Measurements from ENCODE around the gene SYT13. TPM values are rescaled to one million over a fixed set of nuclear protein-coding genes. Genes with fewer than 3 reads are reported as not detected.

SYT13 gene
- total RNA-seq, 1 experiment from 2014 or later: 4.3 TPM

GRCh38 chr11:45213717-45214116 lies 72.4 kb downstream of the SYT13 start:
- DNase-seq: no peak
- no peaks in the 10 kb centered on the region for H3K79me2 ChIP-seq (ENCODE audit: insufficient read depth, low read length)
- no peak overlapping the region for H2AFZ ChIP-seq (ENCODE audit: low read length)
- no peak overlapping the region for H4K91ac ChIP-seq (ENCODE audit: insufficient read length, low read depth, low read length)
- H2AK5ac ChIP-seq (ENCODE audit: insufficient read length, low read length): no peak overlapping the region
- H2BK120ac ChIP-seq (ENCODE audit: low read depth, low read length, poor library complexity, severe bottlenecking): no peak overlapping the region
- H3K56ac ChIP-seq (ENCODE audit: insufficient read length, low read depth, low read length): no peak overlapping the region
- H3K36me3 Mint-ChIP-seq (ENCODE audit: insufficient read depth in 1 of 3, low read depth in 3 of 3): peaks cover 0 to 4% (median 0%) of the 10 kb centered on the region in 3 experiments; a peak in 3 of 7 replicates
- H3K9ac ChIP-seq (ENCODE audit: extremely low read depth, insufficient read length, low read length): no peak overlapping the region
- H3K4me1 ChIP-seq (ENCODE audit: insufficient read depth, low read length): no peaks in the 10 kb centered on the region
- no peaks in the 10 kb centered on the region for H3K23me2 ChIP-seq (ENCODE audit: insufficient read length, low read depth, low read length, poor library complexity, severe bottlenecking)
- no peak overlapping the region for H2BK12ac ChIP-seq (ENCODE audit: insufficient read length, low read depth, low read length)
- no peak overlapping the region for H2BK15ac ChIP-seq (ENCODE audit: low read depth, low read length)
- no peaks in the 10 kb centered on the region for H3K9me3 ChIP-seq (ENCODE audit: control insufficient read depth, low read depth, low read length)
- H3K9me3 Mint-ChIP-seq: no peaks in the 10 kb centered on the region
- no peak overlapping the region for H3K27ac ChIP-seq (ENCODE audit: insufficient read length, low read depth, low read length)
- no peak overlapping the region for H3K14ac ChIP-seq (ENCODE audit: insufficient read depth, low read length)
- no peak overlapping the region; a peak in 1 of 5 replicates for H3K4me3 Mint-ChIP-seq
- TF ChIP-seq CTCF (conservative IDR thresholded peaks at IDR 0.05): no peak
- no CpG with 5 or more reads among the region's 1 CpG for WGBS (ENCODE audit: extremely low coverage, insufficient read length, low lambda C conversion rate)
- H3K23ac ChIP-seq (ENCODE audit: insufficient read length, low read depth, low read length): no peak overlapping the region
- no peak overlapping the region for H2BK5ac ChIP-seq (ENCODE audit: insufficient read length, low read length)
- no peak overlapping the region for H3K18ac ChIP-seq (ENCODE audit: insufficient read length, low read depth, low read length)
- no peak overlapping the region for H3K4ac ChIP-seq (ENCODE audit: low read depth, low read length)
- H4K5ac ChIP-seq (ENCODE audit: insufficient read length, low read depth, low read length): no peak overlapping the region
- no peaks in the 10 kb centered on the region for H3K79me1 ChIP-seq (ENCODE audit: insufficient read depth, low read depth, low read length, poor library complexity, severe bottlenecking)
- no peaks in the 10 kb centered on the region for H3K27me3 ChIP-seq (ENCODE audit: insufficient read depth, low read length)
- H3K27ac Mint-ChIP-seq: no peak overlapping the region; a peak in 1 of 7 replicates
- peaks cover 13 to 22% of the 10 kb centered on the region in 2 experiments for H3K4me1 Mint-ChIP-seq
- no peak overlapping the region for H3K4me2 ChIP-seq (ENCODE audit: insufficient read depth, insufficient read length, low read length)
- H2BK20ac ChIP-seq (ENCODE audit: low read depth, low read length, poor library complexity, severe bottlenecking): no peak overlapping the region
- H3T11ph ChIP-seq (ENCODE audit: low read length): no peak overlapping the region
- H4K8ac ChIP-seq (replicated peaks; ENCODE audit: insufficient read length, low read depth, low read length): no peak overlapping the region
- H3K27me3 Mint-ChIP-seq (ENCODE audit: low read depth): no peaks in the 10 kb centered on the region; the same call in none of the 2 replicates
- H4K20me1 ChIP-seq (ENCODE audit: control insufficient read depth, insufficient read depth, insufficient read length): no peaks in the 10 kb centered on the region
